Measurements from ENCODE around the gene KLK6.

- TF ChIP-seq CTCF (IDR thresholded peaks at IDR 0.05) (no peak), POLR2A (IDR thresholded peaks at IDR 0.05; ENCODE audit: low read depth) (no peak), POLR2AphosphoS5 (IDR thresholded peaks at IDR 0.05) (no peak), EP300 (IDR thresholded peaks at IDR 0.05) (no peak)
Measured at GRCh38 chr19:50982186-50982585, 12.8 kb upstream of the KLK6 start.
